Esophagus muscularis mucosa (tissue), 4 donors: ENCODE data around the gene AKT2. TPM values are rescaled to one million over a fixed set of nuclear protein-coding genes. Genes with fewer than 3 reads are reported as not detected.

Source experiments
- DNase-seq: peaks from one replicate; pipeline ENCODE4 v3.0.0-alpha.2; 2017; ENCODE audit errors: extremely low spot score
- H3K27ac ChIP-seq, 4 donors: fragments of 200-600 bp; sonication (generic); replicated peaks in 1 of 4; 1 replicate in 3 of 4; 2 replicates in 1 of 4; pipeline ENCODE4 v1.5.1; 2016 to 2019; ENCODE audit warnings: mild to moderate bottlenecking in 1 of 4
- H3K27me3 ChIP-seq, 4 donors: fragments of 200-600 bp; sonication (generic); one replicate each; pipeline versions ENCODE4 v1.5.1 to v1.6.0; 2016 to 2019
- H3K36me3 ChIP-seq, 4 donors: fragments of 200-600 bp; sonication (generic); one replicate each; pipeline ENCODE4 v1.5.1; 2016 to 2019
- H3K4me1 ChIP-seq, 4 donors: fragments of 200-600 bp; sonication (generic); one replicate each; pipeline ENCODE4 v1.5.1; 2016 to 2019
- H3K4me3 ChIP-seq, 4 donors: fragments of 200-600 bp; sonication (generic); 1 replicate in 2 of 4; 2 replicates in 2 of 4; pipeline ENCODE4 v1.5.1; 2016 to 2019; ENCODE audit warnings: mild to moderate bottlenecking in 4 of 4, moderate library complexity in 1 of 4
- H3K9me3 ChIP-seq, 4 donors: fragments of 200-600 bp; sonication (generic); 1 replicate in 3 of 4; 2 replicates in 1 of 4; pipeline ENCODE4 v1.5.1; 2016 to 2019
- CTCF ChIP-seq, 3 experiments: fragments of 200-600 bp in 2 of 3; fragments of 450-650 bp in 1 of 3; sonication (generic) in 2 of 3; IDR thresholded peaks; one replicate each; pipeline ENCODE4 v1.5.1; 2017 to 2019; ENCODE audit warnings: antibody characterized with exemption in 3 of 3, mild to moderate bottlenecking in 2 of 3, moderate library complexity in 1 of 3
- EP300 ChIP-seq: sonication (generic); formaldehyde crosslinking; IDR thresholded peaks from one replicate; pipeline ENCODE4 v1.6.1; 2017; ENCODE audit warnings: antibody characterized with exemption
- POLR2A ChIP-seq: fragments of 450-650 bp; IDR thresholded peaks from one replicate; pipeline ENCODE4 v1.6.1; 2017; ENCODE audit warnings: antibody characterized with exemption, moderate library complexity, mild to moderate bottlenecking, low read depth
- POLR2AphosphoS5 ChIP-seq, 2 donors: sonication (generic); formaldehyde crosslinking; IDR thresholded peaks; one replicate each; pipeline ENCODE4 v1.6.1; 2017; ENCODE audit warnings: antibody characterized with exemption in 2 of 2
- WGBS: methylation state at CpG from one replicate; pipeline ENCODE4 v1.1.5; 2018; 5-methylcytosine and 5-hydroxymethylcytosine counted together
- intact Hi-C: fragments of 100-400 bp; cut with DNase I; formaldehyde crosslinking; loops from one replicate; pipeline ENCODE4 v1.15.1; 2023
- total RNA-seq, 4 donors: library from RNA; depleted of rRNA; stranded (reverse); fragments of >200 nt; gene quantifications; one replicate each; pipeline versions ENCODE4 v1.1.0 to v1.2.1, GENCODE V29; 2016

Gene AKT2
- total RNA-seq, 4 donors from 2014 or later, result 53.3 to 82.1 (median 64.0) TPM

GRCh38 chr19:40313229-40313983, 28.3 kb upstream of the AKT2 start:
- WGBS, result 93% methylated on average over 9 of the region's 9 CpGs
- H3K4me1 ChIP-seq, result no peaks in the 10 kb centered on the region
- TF ChIP-seq EP300 (no peak), POLR2AphosphoS5 (IDR thresholded peaks at IDR 0.05) (no peak), POLR2A (no peak)
- H3K36me3 ChIP-seq, result peaks cover 0 to 19% (median 10%) of the 10 kb centered on the region in 4 donors
- H3K4me3 ChIP-seq, result no peak overlapping the region
- intact Hi-C loops, result no loop called here
- H3K27ac ChIP-seq, result no peak overlapping the region
- no peaks in the 10 kb centered on the region for H3K27me3 ChIP-seq
- no peak for DNase-seq
- no peaks in the 10 kb centered on the region for H3K9me3 ChIP-seq

- Histone ChIP-seq H3K36me3 (peaks cover 0 to 12% (median 2%) of the 10 kb centered on the region in 4 donors), H3K27me3 (no peaks in the 10 kb centered on the region), H3K4me3 (no peak overlapping the region), H3K27ac (no peak overlapping the region), H3K4me1 (no peaks in the 10 kb centered on the region), H3K9me3 (no peaks in the 10 kb centered on the region)
- DNase-seq, result no peak
- 74% methylated on average over 2 of the region's 2 CpGs for WGBS
- intact Hi-C loops, result no loop called here
- TF ChIP-seq EP300 (no peak), POLR2AphosphoS5 (IDR thresholded peaks at IDR 0.05) (no peak), CTCF (IDR thresholded peaks at IDR 0.05) (no peak), POLR2A (no peak)
These were observed 27.4 kb upstream of the AKT2 start for GRCh38 chr19:40312533-40312932.

GRCh38 chr19:40309666-40310065, 24.5 kb upstream of the AKT2 start:
- no peak for TF ChIP-seq POLR2A
- no peak for TF ChIP-seq POLR2AphosphoS5 (IDR thresholded peaks at IDR 0.05)
- TF ChIP-seq EP300, result no peak
- TF ChIP-seq CTCF (IDR thresholded peaks at IDR 0.05), result no peak
- Histone ChIP-seq H3K9me3 (no peaks in the 10 kb centered on the region), H3K4me3 (no peak overlapping the region), H3K36me3 (no peaks in the 10 kb centered on the region), H3K27ac (no peak overlapping the region), H3K4me1 (peaks cover 0 to 10% (median 0%) of the 10 kb centered on the region in 4 donors), H3K27me3 (no peaks in the 10 kb centered on the region)
- WGBS, result 100% methylated on average over 1 of the region's 1 CpG
- intact Hi-C loops, result loop anchor here (10.0 kb wide), 1 partner anchor 325 kb away; no protein-coding TSS in a partner anchor
- DNase-seq, result no peak

- intact Hi-C loops, result loop anchor here (10.0 kb wide), 1 partner anchor 329 kb away; no protein-coding TSS in a partner anchor
- Histone ChIP-seq H3K36me3 (no peaks in the 10 kb centered on the region), H3K9me3 (no peaks in the 10 kb centered on the region), H3K4me1 (peaks cover 0 to 10% (median 0%) of the 10 kb centered on the region in 4 donors), H3K27ac (no peak overlapping the region), H3K27me3 (no peaks in the 10 kb centered on the region), H3K4me3 (no peak overlapping the region)
- 2% methylated on average over 5 of the region's 5 CpGs for WGBS
- no peak for DNase-seq
- peak; percentile 72 to 77 (median 76) for TF ChIP-seq CTCF (IDR thresholded peaks at IDR 0.05)
- peak in 1 of 2 donors; percentile 49 for TF ChIP-seq POLR2AphosphoS5 (IDR thresholded peaks at IDR 0.05)
- no peak for TF ChIP-seq POLR2A
These were observed 20.3 kb upstream of the AKT2 start for GRCh38 chr19:40305403-40305802.

- TF ChIP-seq POLR2A (no peak), EP300 (no peak), POLR2AphosphoS5 (IDR thresholded peaks at IDR 0.05) (no peak), CTCF (IDR thresholded peaks at IDR 0.05) (no peak)
- no peak overlapping the region for H3K4me3 ChIP-seq
- H3K27ac ChIP-seq, result no peak overlapping the region
- peaks cover 0 to 10% (median 0%) of the 10 kb centered on the region in 4 donors for H3K4me1 ChIP-seq
- H3K9me3 ChIP-seq, result no peaks in the 10 kb centered on the region
- no peaks in the 10 kb centered on the region for H3K27me3 ChIP-seq
- intact Hi-C loops, result loop anchor here (10.0 kb wide), 1 partner anchor 330 kb away; no protein-coding TSS in a partner anchor
- DNase-seq, result no peak
- no peaks in the 10 kb centered on the region for H3K36me3 ChIP-seq
- WGBS, result 67% methylated on average over 4 of the region's 4 CpGs
These were observed 19.2 kb upstream of the AKT2 start for GRCh38 chr19:40304306-40304705.
